ENCODE measurements around the gene CTSA.

Gene CTSA

DNA sequence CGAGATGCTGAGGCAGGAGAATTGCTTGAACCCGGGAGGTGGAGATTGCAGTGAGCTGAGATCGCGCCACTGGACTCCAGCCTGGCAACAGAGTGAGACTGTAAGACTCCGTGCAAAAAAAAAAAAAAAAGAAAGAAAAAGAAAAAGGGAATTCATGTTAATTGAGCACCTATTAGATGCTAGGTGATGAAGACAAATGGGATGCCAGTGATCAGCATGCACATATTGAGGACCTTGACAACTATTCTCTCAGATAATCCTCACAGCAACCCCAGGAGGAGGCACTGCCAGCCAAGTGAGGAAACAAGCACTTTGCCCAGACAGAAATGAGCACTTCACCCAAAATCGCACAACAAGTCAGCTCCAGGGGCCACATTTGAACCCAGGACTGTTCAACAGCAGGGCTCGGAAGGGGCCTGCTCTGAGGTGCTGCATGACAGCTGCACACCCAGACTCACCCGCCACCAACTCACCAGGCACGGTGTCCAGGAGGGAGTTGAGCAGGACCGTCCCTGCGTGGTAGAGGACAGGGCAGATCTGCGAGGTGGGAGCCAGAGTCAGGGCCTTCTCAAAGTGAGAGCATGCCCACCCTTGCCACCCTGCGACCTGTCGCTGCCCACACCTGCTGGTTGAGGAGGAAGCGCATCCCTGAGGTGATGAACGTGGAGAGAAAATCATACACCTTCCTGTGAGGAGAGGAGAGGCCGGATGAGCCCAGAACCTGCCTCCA, 16.2 kb downstream of the CTSA start:
- H3K36me3 ChIP-seq (replicated peaks in 1 of 2; ENCODE audit: control insufficient read depth in 2 of 2, insufficient read depth in 2 of 2, low read length in 2 of 2), result peaks cover 34 to 77% of the 10 kb centered on the region in 2 donors
- H2AFZ ChIP-seq (ENCODE audit: low read length), result no peak overlapping the region
- H3K9ac ChIP-seq (ENCODE audit: low read depth, low read length, poor library complexity), result no peak overlapping the region
- H2AK5ac ChIP-seq (ENCODE audit: low read depth, low read length), result no peak overlapping the region
- peak overlapping the region; percentile 34 for H2BK120ac ChIP-seq (ENCODE audit: low read depth, low read length)
- no peak overlapping the region for H3K18ac ChIP-seq (ENCODE audit: low read length)
- H4K8ac ChIP-seq (ENCODE audit: low read depth, low read length), result no peak overlapping the region
- no peak overlapping the region for H4K91ac ChIP-seq (ENCODE audit: low read depth, low read length, poor library complexity)
- no peak overlapping the region for H3K14ac ChIP-seq (ENCODE audit: low read length)
- H3K9me3 ChIP-seq (replicated peaks in 1 of 2; ENCODE audit: control insufficient read depth in 2 of 2, insufficient read depth in 1 of 2, low read depth in 1 of 2, low read length in 2 of 2), result no peaks in the 10 kb centered on the region
- H3K79me1 ChIP-seq (ENCODE audit: low read depth, low read length), result no peaks in the 10 kb centered on the region
- H3K4me2 ChIP-seq (ENCODE audit: insufficient read depth, low read length, poor library complexity, severe bottlenecking), result no peak overlapping the region
- peak overlapping the region; percentile 86 for H3K23ac ChIP-seq (ENCODE audit: low read depth, low read length, poor library complexity)
- DNase-seq (ENCODE audit: low spot score), result no peak
- H2BK15ac ChIP-seq (ENCODE audit: low read length), result no peak overlapping the region
- no CpG with 5 or more reads among the region's 17 CpGs for whole genome bisulfite sequencing, 2 donors (ENCODE audit: extremely low coverage in 2 of 2, insufficient read length in 2 of 2, insufficient replicate concordance in 1 of 2)
- no peaks in the 10 kb centered on the region for H3K27me3 ChIP-seq (ENCODE audit: control insufficient read depth in 3 of 3, insufficient read depth in 3 of 3, low read depth in 1 of 3, low read length in 3 of 3)
- H2BK12ac ChIP-seq (ENCODE audit: low read length), result no peak overlapping the region
- no peak overlapping the region for H3K27ac ChIP-seq (replicated peaks; ENCODE audit: low read length)
- no peak overlapping the region for H2BK5ac ChIP-seq (ENCODE audit: low read length)
- H3K4me3 ChIP-seq (ENCODE audit: low read length in 2 of 2), result no peak overlapping the region
- peaks cover 4 to 10% of the 10 kb centered on the region in 2 donors for H3K4me1 ChIP-seq (ENCODE audit: control insufficient read depth in 2 of 2, insufficient read depth in 1 of 2, low read depth in 1 of 2, low read length in 2 of 2)
- no peak overlapping the region for H3K4ac ChIP-seq (ENCODE audit: low read length)

DNA sequence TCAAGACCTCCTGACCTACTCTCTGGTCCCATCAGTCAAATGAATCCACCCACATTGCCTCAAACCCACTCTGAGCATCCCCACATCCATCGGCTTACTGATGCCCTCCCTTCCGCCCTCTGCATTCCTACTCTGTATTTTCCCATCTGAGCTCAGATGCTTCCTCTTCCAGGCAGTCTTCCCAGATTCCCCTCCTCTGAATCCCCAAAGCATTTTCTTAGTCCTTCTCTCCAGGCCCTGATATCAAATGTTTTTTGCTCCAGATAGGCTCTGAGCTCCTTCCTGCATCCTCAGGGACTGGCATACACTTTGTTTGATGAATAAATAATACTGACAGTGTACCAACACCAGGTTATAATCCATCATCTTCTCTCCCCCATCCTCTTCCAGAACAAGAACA, 16.9 kb downstream of the CTSA start:
- no peak overlapping the region for H4K8ac ChIP-seq (ENCODE audit: low read depth, low read length)

DNA sequence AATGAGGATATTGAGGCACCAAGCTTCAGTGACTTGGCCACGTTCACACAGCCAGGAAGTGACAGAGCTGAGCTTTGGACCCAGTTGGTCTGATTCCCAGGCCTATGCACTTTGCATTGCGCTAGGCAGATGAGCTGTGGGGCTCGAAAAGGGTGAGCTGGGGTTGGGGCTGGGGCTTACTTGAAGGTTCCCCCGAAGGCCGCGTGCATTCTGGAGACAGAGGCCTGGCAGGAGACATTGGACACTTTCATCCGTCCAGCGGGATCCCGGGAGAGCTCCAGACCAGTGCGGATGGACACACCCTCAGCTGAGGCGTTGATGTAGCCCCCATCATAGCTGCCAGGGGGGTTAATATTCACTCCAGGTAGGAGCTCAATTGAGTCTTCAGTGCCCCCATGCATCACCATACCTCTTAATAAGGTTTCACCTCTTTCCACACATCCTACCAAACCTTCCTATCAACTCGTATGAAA, 18.2 kb downstream of the CTSA start:
- Histone ChIP-seq H3K9ac (ENCODE audit: low read depth, low read length, poor library complexity) (no peak overlapping the region), H2BK15ac (ENCODE audit: low read length) (no peak overlapping the region), H3K4me3 (ENCODE audit: low read length in 2 of 2) (no peak overlapping the region), H3K9me3 (replicated peaks in 1 of 2; ENCODE audit: control insufficient read depth in 2 of 2, insufficient read depth in 1 of 2, low read depth in 1 of 2, low read length in 2 of 2) (no peaks in the 10 kb centered on the region), H2AFZ (ENCODE audit: low read length) (no peak overlapping the region), H3K79me1 (ENCODE audit: low read depth, low read length) (no peaks in the 10 kb centered on the region), H4K91ac (ENCODE audit: low read depth, low read length, poor library complexity) (no peak overlapping the region), H3K14ac (ENCODE audit: low read length) (no peak overlapping the region), H3K27ac (replicated peaks; ENCODE audit: low read length) (no peak overlapping the region), H2BK12ac (ENCODE audit: low read length) (no peak overlapping the region), H3K4ac (ENCODE audit: low read length) (no peak overlapping the region), H3K23ac (ENCODE audit: low read depth, low read length, poor library complexity) (no peak overlapping the region), H3K4me2 (ENCODE audit: insufficient read depth, low read length, poor library complexity, severe bottlenecking) (no peak overlapping the region), H3K27me3 (ENCODE audit: control insufficient read depth in 3 of 3, insufficient read depth in 3 of 3, low read depth in 1 of 3, low read length in 3 of 3) (no peaks in the 10 kb centered on the region), H2BK5ac (ENCODE audit: low read length) (no peak overlapping the region), H3K36me3 (replicated peaks in 1 of 2; ENCODE audit: control insufficient read depth in 2 of 2, insufficient read depth in 2 of 2, low read length in 2 of 2) (peaks cover 30 to 57% of the 10 kb centered on the region in 2 donors), H4K8ac (ENCODE audit: low read depth, low read length) (no peak overlapping the region), H3K18ac (ENCODE audit: low read length) (no peak overlapping the region), H2AK5ac (ENCODE audit: low read depth, low read length) (no peak overlapping the region), H2BK120ac (ENCODE audit: low read depth, low read length) (no peak overlapping the region), H3K4me1 (ENCODE audit: control insufficient read depth in 2 of 2, insufficient read depth in 1 of 2, low read depth in 1 of 2, low read length in 2 of 2) (peaks cover 6 to 12% of the 10 kb centered on the region in 2 donors)
- no peak for DNase-seq (ENCODE audit: low spot score)
- WGBS, 2 donors (ENCODE audit: extremely low coverage in 2 of 2, insufficient read length in 2 of 2, insufficient replicate concordance in 1 of 2), result no CpG with 5 or more reads among the region's 12 CpGs

More for the DNA sequence above, 16.9 kb downstream of the CTSA start:
- no peak overlapping the region for H2BK120ac ChIP-seq (ENCODE audit: low read depth, low read length)
- H2AFZ ChIP-seq (ENCODE audit: low read length), result no peak overlapping the region
- H3K4me1 ChIP-seq (ENCODE audit: control insufficient read depth in 2 of 2, insufficient read depth in 1 of 2, low read depth in 1 of 2, low read length in 2 of 2), result peaks cover 6 to 12% of the 10 kb centered on the region in 2 donors
- no peak overlapping the region for H3K4ac ChIP-seq (ENCODE audit: low read length)
- no peaks in the 10 kb centered on the region for H3K9me3 ChIP-seq (replicated peaks in 1 of 2; ENCODE audit: control insufficient read depth in 2 of 2, insufficient read depth in 1 of 2, low read depth in 1 of 2, low read length in 2 of 2)
- no peak overlapping the region for H3K23ac ChIP-seq (ENCODE audit: low read depth, low read length, poor library complexity)
- no peak overlapping the region for H3K9ac ChIP-seq (ENCODE audit: low read depth, low read length, poor library complexity)
- no peak overlapping the region for H3K4me2 ChIP-seq (ENCODE audit: insufficient read depth, low read length, poor library complexity, severe bottlenecking)
- H3K27me3 ChIP-seq (ENCODE audit: control insufficient read depth in 3 of 3, insufficient read depth in 3 of 3, low read depth in 1 of 3, low read length in 3 of 3), result no peaks in the 10 kb centered on the region
- no peak overlapping the region for H3K4me3 ChIP-seq (ENCODE audit: low read length in 2 of 2)
- H3K14ac ChIP-seq (ENCODE audit: low read length), result no peak overlapping the region
- H2BK12ac ChIP-seq (ENCODE audit: low read length), result no peak overlapping the region
- peaks cover 30 to 70% of the 10 kb centered on the region in 2 donors for H3K36me3 ChIP-seq (replicated peaks in 1 of 2; ENCODE audit: control insufficient read depth in 2 of 2, insufficient read depth in 2 of 2, low read length in 2 of 2)
- no CpG with 5 or more reads among the region's 2 CpGs for WGBS, 2 donors (ENCODE audit: extremely low coverage in 2 of 2, insufficient read length in 2 of 2, insufficient replicate concordance in 1 of 2)
- DNase-seq (ENCODE audit: low spot score), result no peak
- no peak overlapping the region for H2BK15ac ChIP-seq (ENCODE audit: low read length)
- H3K18ac ChIP-seq (ENCODE audit: low read length), result no peak overlapping the region
- H2AK5ac ChIP-seq (ENCODE audit: low read depth, low read length), result no peak overlapping the region
- H3K79me1 ChIP-seq (ENCODE audit: low read depth, low read length), result no peaks in the 10 kb centered on the region
- no peak overlapping the region for H3K27ac ChIP-seq (replicated peaks; ENCODE audit: low read length)
- H2BK5ac ChIP-seq (ENCODE audit: low read length), result no peak overlapping the region
- H4K91ac ChIP-seq (ENCODE audit: low read depth, low read length, poor library complexity), result no peak overlapping the region

DNA sequence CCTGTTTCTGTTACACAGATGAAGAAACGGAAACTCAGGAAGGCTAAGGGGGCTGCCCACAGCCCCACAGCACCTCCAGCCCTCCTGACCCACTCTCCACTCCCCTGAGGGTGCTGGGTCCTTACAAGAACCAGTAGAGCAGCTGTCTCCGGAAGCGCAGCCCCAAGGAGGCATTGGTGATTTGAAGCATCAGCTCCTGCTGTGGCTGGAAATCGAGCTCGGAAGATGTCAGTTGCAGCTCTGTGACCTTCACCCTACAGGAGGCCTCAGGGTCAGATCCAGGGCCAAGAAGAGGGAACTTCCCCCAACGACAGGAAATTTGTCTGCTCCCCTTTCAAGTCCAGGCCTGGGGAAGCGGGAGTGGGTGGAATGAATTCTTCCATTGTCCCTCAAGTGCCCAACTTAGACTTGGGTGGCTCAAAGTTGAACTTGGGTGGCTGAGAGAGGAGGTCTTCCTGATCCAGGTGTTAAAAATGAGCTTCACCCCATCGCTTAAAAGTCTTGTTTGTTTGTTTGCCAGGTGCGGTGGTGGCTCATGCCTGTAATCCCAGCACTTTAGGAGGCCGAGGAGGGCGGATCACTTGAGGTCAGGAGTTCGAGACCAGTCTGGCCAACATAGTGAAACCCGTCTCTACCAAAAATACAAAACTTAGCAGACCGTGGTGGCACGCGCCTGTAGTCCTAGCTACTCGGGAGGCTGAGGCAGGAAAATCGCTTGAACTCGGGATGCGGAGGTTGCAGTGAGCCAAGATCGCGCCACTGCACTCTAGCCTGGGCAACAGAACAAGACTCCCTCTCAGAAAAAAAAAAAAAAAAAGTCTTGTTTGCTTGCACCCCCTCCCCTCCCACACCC, 18.9 kb downstream of the CTSA start:
- Histone ChIP-seq H2BK120ac (ENCODE audit: low read depth, low read length) (no peak overlapping the region), H3K4me1 (ENCODE audit: control insufficient read depth in 2 of 2, insufficient read depth in 1 of 2, low read depth in 1 of 2, low read length in 2 of 2) (peaks cover 6 to 12% of the 10 kb centered on the region in 2 donors), H3K4me2 (ENCODE audit: insufficient read depth, low read length, poor library complexity, severe bottlenecking) (peak overlapping the region; percentile 48), H4K8ac (ENCODE audit: low read depth, low read length) (no peak overlapping the region), H3K4me3 (ENCODE audit: low read length in 2 of 2) (peak overlapping the region in 1 of 2 donors; percentile 27), H2BK12ac (ENCODE audit: low read length) (no peak overlapping the region), H3K9ac (ENCODE audit: low read depth, low read length, poor library complexity) (no peak overlapping the region), H2BK15ac (ENCODE audit: low read length) (no peak overlapping the region), H3K79me1 (ENCODE audit: low read depth, low read length) (no peaks in the 10 kb centered on the region), H3K27ac (replicated peaks; ENCODE audit: low read length) (no peak overlapping the region), H2AFZ (ENCODE audit: low read length) (peak overlapping the region; percentile 31), H2AK5ac (ENCODE audit: low read depth, low read length) (no peak overlapping the region), H3K36me3 (replicated peaks in 1 of 2; ENCODE audit: control insufficient read depth in 2 of 2, insufficient read depth in 2 of 2, low read length in 2 of 2) (peaks cover 24 to 50% of the 10 kb centered on the region in 2 donors), H3K18ac (ENCODE audit: low read length) (no peak overlapping the region), H4K91ac (ENCODE audit: low read depth, low read length, poor library complexity) (no peak overlapping the region), H3K23ac (ENCODE audit: low read depth, low read length, poor library complexity) (no peak overlapping the region), H3K14ac (ENCODE audit: low read length) (no peak overlapping the region), H3K27me3 (ENCODE audit: control insufficient read depth in 3 of 3, insufficient read depth in 3 of 3, low read depth in 1 of 3, low read length in 3 of 3) (no peaks in the 10 kb centered on the region), H3K4ac (ENCODE audit: low read length) (no peak overlapping the region), H2BK5ac (ENCODE audit: low read length) (no peak overlapping the region), H3K9me3 (replicated peaks in 1 of 2; ENCODE audit: control insufficient read depth in 2 of 2, insufficient read depth in 1 of 2, low read depth in 1 of 2, low read length in 2 of 2) (no peaks in the 10 kb centered on the region)
- WGBS, 2 donors (ENCODE audit: extremely low coverage in 2 of 2, insufficient read length in 2 of 2, insufficient replicate concordance in 1 of 2), result no CpG with 5 or more reads among the region's 22 CpGs
- DNase-seq (ENCODE audit: low spot score), result no peak

All from neuronal stem cell (in vitro differentiated cells).